OCI-LY1 (cell line): ENCODE measurements around the gene CHD9NB.

Experiments used
- CTCF ChIP-seq: fragments of 200-600 bp; sonication (generic), shearing (Covaris generic); IDR thresholded peaks from 2 replicates; pipeline ENCODE4 v1.5.1; 2017; ENCODE audit warnings: mild to moderate bottlenecking, antibody characterized with exemption, low read length, moderate library complexity, mixed read lengths
- EZH2 ChIP-seq: fragments of 200-600 bp; sonication (generic), shearing (Covaris generic); IDR thresholded peaks from 2 replicates; pipeline ENCODE4 v1.8.0; 2017; ENCODE audit warnings: borderline replicate concordance, mixed run types, mild to moderate bottlenecking, antibody characterized with exemption, low read length, moderate library complexity, mixed read lengths

- TF ChIP-seq CTCF = no peak
- TF ChIP-seq EZH2 = no peak
These were observed 41.4 kb upstream of the CHD9NB start for GRCh38 chr16:53094013-53094630.
